Mammary microvascular endothelial cell (primary cell): ENCODE results near the gene STRBP. TPM values are rescaled to one million over a fixed set of nuclear protein-coding genes. Genes with fewer than 3 reads are reported as not detected.

Experiments
- total RNA-seq: library from RNA; depleted of rRNA; stranded (reverse); fragments of >200 nt; gene quantifications from 2 replicates; pipeline ENCODE4 v1.2.3, GENCODE V29; 2015

STRBP gene
- total RNA-seq, result 7.2 and 9.7 TPM in 2 replicates

DNA sequence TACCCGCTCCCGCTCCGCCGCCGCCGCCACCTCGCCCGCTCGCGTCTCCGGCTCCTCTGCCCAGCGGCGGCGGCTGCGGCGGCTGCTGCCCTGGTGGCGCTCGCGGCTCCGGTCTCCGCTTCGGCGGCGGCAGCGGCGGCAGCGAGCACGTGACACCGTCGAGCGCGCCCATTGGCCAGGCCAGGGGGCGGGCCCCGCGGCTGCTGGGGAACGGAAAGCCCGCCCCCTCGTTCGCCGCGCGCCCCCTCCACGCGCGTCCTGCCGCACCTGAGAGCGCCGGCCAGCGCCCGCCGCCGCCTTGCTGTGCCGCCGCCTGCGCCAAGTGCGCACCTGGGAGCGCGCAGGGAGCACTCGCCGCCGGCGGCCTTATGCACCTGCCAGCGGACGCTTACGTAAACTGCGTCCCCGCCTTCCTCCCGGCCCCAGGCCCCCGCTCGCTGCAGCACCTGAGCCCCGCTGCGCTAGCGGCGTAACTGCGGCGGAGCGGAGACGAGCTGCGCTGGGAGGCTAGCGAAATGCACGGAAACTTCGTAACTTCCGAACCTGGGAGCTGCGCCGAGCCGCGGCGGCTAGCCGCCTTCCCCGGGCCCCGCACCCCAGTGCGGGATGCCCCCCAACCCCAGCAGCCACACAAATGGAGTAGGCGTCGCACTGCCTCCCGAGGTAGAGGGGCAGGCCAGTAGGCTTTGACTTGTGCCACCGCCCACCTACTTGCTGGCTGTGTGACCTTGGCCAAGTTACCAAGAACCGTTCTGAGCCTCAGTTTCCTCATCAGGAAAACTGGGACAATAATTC is at the start of gene STRBP:
Gene STRBP, minus strand, starts transcription at position 122 of the 795 bp plus-strand sequence. CDS start 84,452 bp downstream, outside the sequence.

Other genes starting within 250 kb of the STRBP start
- 0.25 TPM in 1 of 2 replicates, not detected in the other for gene GPR21, start 234.9 kb downstream of the STRBP start, total RNA-seq
- not detected in 2 replicates for gene CRB2, start 87.6 kb upstream of the STRBP start, total RNA-seq